Measurements from ENCODE around the gene CCDC77. TPM values are rescaled to one million over a fixed set of nuclear protein-coding genes. Genes with fewer than 3 reads are reported as not detected.

The CCDC77 gene
- 8.3 TPM for total RNA-seq

DNA sequence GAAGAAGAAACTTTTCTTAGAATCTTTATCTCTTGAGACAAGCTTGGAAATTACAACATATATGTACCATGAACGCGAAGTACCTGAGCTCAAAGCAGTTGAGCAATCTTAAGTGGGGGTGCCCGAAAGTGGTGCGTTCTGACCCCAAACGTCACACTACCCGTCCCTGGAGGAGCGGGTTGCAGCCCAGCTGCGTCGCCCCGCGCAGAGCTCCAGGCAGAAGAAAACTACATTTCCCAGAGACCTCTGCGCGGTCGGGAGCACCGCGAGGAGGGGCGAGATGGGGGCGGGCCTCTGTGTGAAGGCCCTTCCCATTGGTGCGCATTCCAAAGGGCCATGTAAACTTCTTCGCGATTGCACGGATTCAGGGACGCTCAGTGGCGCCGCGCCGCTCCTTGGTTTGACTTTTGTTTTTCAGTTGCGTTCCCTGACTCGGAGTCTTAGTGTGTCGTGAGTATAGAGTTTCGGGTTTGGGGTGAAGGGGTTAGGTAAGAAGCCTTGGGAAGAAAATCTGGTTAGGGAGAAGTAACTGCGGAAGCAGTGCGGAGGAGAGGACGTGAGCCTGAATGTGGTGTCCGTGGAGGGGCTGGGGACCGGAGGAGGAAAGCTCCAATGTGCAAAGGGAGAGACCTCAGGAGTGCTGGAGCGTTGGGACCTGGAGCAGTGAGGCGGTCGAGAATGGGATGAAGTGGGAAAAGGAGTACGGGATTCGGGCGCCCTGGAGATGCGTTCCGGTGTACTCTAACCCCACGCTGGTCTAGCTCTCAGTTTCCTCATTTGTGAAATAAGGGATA, at the start of gene CCDC77:
Gene CCDC77, plus strand, starts transcription at position 410 of the 794 bp plus-strand sequence. CDS start 7,740 bp downstream, outside the sequence.
- TF ChIP-seq, protein P1, sequence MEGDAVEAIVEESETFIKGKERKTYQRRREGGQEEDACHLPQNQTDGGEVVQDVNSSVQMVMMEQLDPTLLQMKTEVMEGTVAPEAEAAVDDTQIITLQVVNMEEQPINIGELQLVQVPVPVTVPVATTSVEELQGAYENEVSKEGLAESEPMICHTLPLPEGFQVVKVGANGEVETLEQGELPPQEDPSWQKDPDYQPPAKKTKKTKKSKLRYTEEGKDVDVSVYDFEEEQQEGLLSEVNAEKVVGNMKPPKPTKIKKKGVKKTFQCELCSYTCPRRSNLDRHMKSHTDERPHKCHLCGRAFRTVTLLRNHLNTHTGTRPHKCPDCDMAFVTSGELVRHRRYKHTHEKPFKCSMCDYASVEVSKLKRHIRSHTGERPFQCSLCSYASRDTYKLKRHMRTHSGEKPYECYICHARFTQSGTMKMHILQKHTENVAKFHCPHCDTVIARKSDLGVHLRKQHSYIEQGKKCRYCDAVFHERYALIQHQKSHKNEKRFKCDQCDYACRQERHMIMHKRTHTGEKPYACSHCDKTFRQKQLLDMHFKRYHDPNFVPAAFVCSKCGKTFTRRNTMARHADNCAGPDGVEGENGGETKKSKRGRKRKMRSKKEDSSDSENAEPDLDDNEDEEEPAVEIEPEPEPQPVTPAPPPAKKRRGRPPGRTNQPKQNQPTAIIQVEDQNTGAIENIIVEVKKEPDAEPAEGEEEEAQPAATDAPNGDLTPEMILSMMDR (IDR thresholded peaks at IDR 0.05) = peak in 1 of 3 experiments; percentile 44
- TF ChIP-seq POLR2A (IDR thresholded peaks at IDR 0.05) (no peak), POLR2AphosphoS5 (IDR thresholded peaks at IDR 0.05; ENCODE audit: insufficient read depth in 1 of 2, low read depth in 1 of 2) (peak; percentile 74 to 96)
- Histone ChIP-seq H3K27me3 (no peaks in the 10 kb centered on the region), H3K36me3 (no peaks in the 10 kb centered on the region), H3K4me3 (peak within 1 kb of the TSS; percentile 65 to 75), H3K4me1 (peaks cover 17% of the 10 kb centered on the region), H3K9me3 (no peaks in the 10 kb centered on the region), H3K27ac (peak within 1 kb of the TSS; percentile 71)
- intact Hi-C loops (cut with DNase I) = no loop called here
- peak in 1 of 2 donors; percentile 97 for DNase-seq (ENCODE audit: extremely low spot score in 2 of 2)

DNA sequence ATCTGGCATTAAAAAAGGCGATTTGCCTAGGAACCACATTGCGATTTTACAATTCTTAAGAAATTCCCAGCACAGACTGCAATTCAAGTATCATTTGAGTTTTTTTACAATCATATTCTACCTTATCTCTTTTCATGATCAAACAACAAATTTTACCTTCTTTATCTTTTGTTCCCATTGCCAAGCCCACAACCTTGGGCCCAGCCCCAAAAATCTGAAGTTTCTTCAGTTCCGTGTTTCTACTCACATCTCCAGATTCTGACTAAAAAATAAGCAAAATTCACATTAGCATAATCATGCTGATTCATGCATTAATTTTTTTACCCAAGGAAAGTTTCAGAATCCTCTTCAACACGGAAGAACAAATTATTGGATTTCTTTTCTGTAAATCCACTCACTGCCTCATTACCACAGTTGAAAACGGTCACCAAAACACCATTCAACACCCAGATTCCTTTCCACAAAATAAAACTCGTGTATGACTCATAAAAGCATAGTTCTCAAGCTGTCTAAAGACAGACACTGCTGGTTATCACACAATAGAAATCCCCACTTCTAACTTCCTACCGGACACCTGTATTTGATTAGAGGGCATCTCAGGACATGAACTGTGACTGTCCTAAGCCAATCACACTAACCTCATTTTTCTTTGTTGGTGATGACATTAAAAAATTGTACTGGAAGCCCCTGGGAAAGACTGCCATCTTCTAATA, 45.0 kb upstream of the CCDC77 start:
- TF ChIP-seq POLR2A (IDR thresholded peaks at IDR 0.05) = no peak
- TF ChIP-seq, protein P1 (IDR thresholded peaks at IDR 0.05) = no peak
- no peak for TF ChIP-seq POLR2AphosphoS5 (IDR thresholded peaks at IDR 0.05; ENCODE audit: insufficient read depth in 1 of 2, low read depth in 1 of 2)
- H3K27me3 ChIP-seq = no peaks in the 10 kb centered on the region
- H3K36me3 ChIP-seq = peaks cover 0 to 73% of the 10 kb centered on the region in 2 donors
- H3K4me1 ChIP-seq = no peaks in the 10 kb centered on the region
- no peak overlapping the region for H3K27ac ChIP-seq
- no peak overlapping the region for H3K4me3 ChIP-seq
- DNase-seq (ENCODE audit: extremely low spot score in 2 of 2) = no peak
- no peaks in the 10 kb centered on the region for H3K9me3 ChIP-seq
- intact Hi-C loops (cut with DNase I) = no loop called here

DNA sequence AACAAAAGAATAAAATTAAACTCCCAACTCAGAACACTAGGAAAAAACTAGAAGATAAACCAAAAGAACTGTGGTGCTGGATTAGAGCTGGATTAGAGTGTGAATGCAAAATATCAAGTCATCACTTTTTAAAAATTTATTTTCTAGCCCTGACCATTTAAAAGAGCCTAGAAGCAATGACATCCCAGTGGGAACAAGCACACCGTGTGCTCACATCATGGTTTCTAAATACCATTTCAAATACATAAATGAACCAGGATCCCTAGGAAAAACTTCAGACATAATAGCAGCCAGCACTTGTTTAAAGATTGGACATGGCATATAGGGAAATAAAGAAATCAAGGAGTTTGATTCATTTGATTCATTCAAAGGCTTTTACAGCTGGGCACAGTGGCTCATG, 42.4 kb upstream of the CCDC77 start:
- H3K4me1 ChIP-seq = no peaks in the 10 kb centered on the region
- TF ChIP-seq POLR2A (IDR thresholded peaks at IDR 0.05) = no peak
- no peak for TF ChIP-seq POLR2AphosphoS5 (IDR thresholded peaks at IDR 0.05; ENCODE audit: insufficient read depth in 1 of 2, low read depth in 1 of 2)
- TF ChIP-seq, protein P1 (IDR thresholded peaks at IDR 0.05) = no peak
- no peaks in the 10 kb centered on the region for H3K27me3 ChIP-seq
- intact Hi-C loops (cut with DNase I) = no loop called here
- no peak overlapping the region for H3K4me3 ChIP-seq
- peaks cover 0 to 74% of the 10 kb centered on the region in 2 donors for H3K36me3 ChIP-seq
- DNase-seq (ENCODE audit: extremely low spot score in 2 of 2) = no peak
- no peak overlapping the region for H3K27ac ChIP-seq
- no peaks in the 10 kb centered on the region for H3K9me3 ChIP-seq

DNA sequence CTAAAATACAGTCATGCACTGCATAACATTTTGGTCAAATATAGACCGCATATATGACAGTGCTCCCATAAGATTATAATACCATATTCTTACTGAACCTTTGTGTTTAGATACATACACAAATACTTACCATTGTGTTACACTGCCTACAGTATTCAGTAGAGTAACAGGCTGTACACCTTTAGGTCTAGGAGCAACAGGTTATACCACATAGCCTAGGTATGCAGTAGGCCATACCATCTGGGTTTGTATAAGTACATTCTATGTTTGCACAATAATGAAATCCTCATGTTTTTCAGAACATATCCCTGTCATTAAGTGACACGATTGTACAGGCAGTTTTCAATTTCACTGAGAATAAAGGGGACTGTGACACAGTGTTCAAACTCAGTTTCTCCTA, 34.6 kb upstream of the CCDC77 start:
- Histone ChIP-seq H3K27me3 (no peaks in the 10 kb centered on the region), H3K9me3 (no peaks in the 10 kb centered on the region), H3K4me3 (no peak overlapping the region), H3K27ac (no peak overlapping the region), H3K36me3 (peaks cover 0 to 72% of the 10 kb centered on the region in 2 donors), H3K4me1 (no peaks in the 10 kb centered on the region)
- intact Hi-C loops (cut with DNase I) = no loop called here
- no peak for TF ChIP-seq POLR2AphosphoS5 (IDR thresholded peaks at IDR 0.05; ENCODE audit: insufficient read depth in 1 of 2, low read depth in 1 of 2)
- TF ChIP-seq POLR2A (IDR thresholded peaks at IDR 0.05) = no peak
- TF ChIP-seq, protein P1 (IDR thresholded peaks at IDR 0.05) = no peak
- no peak for DNase-seq (ENCODE audit: extremely low spot score in 2 of 2)

Measured in vagina (tissue), 2 donors.